UCSD-AML1 (cell line): Measurements from ENCODE around the gene CTSS.
A peak's percentile ranks its signal among the peaks of the same experiment; 100 is the strongest.

Experiments used
- DNase-seq: peaks from one replicate; lab custom pipeline; 2025; ENCODE audit not compliant: unreplicated experiment; lab: John Stamatoyannopoulos, UW

Gene CTSS

DNA sequence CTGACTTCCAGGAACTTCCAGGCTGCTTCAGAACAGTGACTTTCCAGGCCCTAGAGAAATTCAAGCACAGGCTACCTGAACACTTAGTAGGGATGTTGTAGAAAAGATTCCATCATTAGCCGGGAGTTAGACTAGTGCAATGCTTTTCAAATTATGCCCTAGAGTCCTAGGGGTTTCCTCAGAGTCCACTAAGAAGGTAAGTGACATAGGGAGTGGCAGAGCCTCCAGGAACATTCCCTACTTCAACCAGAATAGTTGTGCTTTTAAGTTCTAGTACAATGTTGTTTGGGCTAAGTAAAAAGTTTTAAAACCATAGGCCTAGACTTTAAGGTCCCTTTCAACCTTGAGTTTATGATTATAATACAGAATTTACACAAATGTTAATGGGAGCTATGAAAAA lies 59.5 kb downstream of the CTSS start:
- DNase-seq = no peak

GRCh38 chr1:150703427-150703826 lies 62.2 kb downstream of the CTSS start:
- DNase-seq = no peak

- peak; percentile 91 for DNase-seq
These were observed 68.3 kb downstream of the CTSS start, which contains the start of gene GOLPH3L for GRCh38 chr1:150696995-150697927. TSS of gene GOLPH3L (minus strand) at chr1:150697154. CDS start at chr1:150694838, 2,316 bp downstream.

DNA sequence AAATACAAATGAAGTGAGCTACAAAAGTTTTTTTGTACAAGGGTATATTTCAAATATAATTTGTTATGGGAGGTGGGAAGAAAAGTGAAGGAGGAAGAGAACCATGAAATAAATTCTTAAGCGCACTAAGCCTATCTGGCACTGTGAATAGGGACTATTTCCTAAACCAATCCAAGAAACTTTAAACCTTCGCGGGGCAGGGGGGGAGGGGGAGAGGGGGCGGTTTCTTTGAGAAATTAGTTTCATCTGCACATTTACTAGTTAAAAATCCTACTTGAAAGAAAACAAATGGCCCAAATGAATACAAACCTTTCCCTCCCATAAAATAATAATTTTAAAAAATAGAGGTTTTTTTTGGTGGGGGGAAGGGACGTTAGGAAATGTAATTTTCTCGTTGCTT lies 69.0 kb downstream of the CTSS start:
- no peak for DNase-seq

DNA sequence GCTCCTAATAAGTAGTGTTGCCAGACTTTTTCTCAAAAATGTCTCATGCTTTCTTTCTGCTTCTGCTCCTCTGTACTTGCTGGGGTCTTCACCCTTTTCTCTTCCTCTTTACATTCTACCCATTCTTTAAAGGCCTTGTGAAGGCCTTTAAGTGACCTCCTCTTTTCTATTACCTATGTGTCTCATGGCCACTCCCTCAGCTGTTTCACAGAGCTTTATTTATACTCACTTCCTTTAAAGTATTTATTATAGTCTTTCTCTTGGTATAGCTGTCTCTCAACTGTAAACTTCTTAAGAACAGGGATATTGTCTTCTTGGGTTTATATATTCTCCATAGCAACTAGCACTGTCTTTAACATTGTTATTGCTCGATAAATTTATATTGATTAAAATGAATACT lies 69.4 kb downstream of the CTSS start:
- DNase-seq = no peak

DNA sequence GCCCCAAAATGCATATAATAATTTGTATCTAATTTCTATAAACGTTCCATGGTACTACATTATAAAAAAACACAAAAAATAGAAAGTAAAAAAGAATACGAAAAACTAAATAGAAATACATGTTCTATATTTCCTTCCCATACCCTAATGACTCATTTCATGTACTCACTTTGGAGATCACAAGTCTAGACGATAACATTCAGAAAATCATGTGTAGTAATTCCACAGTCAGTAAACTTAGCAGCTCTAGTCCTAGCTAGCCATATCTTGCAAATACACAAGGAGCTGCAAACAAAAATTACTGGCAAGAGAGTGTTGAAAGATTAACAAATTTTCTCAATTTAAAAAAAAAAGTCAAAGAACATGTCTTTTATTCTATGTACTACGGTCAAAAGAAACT lies 70.0 kb downstream of the CTSS start:
- DNase-seq = no peak

DNA sequence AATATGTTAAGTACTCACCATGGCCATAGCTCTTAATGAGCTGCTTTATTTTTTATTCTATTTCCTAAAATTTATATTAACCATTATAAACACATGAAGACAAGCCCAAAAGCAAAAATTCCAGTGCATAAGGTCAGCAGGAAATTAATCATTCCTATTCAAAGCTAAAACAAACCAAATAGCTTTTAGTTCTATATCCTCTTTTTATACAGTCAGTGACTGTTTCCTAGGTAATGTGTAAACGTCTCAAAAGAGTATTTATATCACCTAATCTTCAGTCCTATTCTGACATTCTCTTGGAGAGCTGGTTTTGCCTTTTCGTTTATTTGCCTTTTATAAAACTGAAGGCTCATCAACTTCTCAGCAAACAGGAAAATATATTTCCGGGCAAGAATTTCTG lies 72.9 kb downstream of the CTSS start:
- no peak for DNase-seq

DNA sequence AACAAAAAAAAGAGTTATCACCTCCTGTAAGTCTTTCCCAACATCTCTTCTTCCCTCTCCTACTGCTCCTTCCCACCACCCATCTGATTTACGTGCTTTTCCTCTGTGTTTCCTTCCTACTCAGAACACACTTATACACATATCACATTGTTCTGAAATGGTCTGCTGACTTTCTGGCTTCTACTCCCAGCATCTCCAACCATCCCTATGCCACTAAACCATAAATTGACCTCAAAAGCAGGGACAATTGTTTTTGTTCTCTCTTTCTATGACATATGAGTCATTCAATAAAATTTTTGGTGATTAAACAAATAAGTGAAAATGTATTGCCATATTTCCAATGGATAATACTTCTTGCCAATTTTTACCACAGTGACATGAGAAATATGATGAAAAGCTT lies 76.8 kb downstream of the CTSS start:
- DNase-seq = no peak

DNA sequence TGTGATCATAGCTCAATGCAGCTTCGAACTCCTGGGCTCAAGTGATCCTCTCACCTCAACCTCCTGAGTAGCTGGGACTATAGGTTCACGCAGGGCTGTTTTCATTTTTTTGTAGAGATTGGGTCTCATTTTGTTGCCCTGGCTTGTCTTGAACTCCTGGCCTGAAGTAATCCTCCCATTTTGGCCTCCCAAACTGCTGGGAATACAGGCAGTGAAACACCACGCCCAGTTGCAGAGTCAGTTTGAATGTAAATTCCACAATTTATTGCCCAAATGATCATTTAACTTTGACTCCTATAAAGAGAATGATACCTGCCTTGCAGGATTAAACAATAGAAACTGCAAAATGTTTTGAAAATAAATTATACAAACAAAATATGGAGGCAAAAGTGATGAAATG lies 79.3 kb downstream of the CTSS start:
- no peak for DNase-seq

DNA sequence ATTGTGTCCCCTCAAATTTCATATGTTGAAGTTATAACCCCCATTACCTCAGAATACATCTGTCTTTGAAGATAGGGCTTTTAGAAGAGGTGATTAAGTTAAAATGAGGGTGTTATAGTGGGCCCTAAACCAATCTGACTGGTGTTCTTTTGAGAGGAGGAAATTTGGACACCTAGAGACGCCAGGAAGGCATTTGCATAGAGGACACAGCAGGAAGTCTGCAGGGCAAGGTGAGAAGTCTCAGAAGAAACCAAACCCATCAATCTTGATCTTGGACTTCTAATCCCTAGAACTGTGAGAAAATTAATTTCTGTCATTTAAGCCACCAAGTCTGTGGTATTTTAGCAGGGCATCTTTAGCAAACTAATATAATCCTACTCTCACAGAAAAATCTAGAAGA lies 81.7 kb downstream of the CTSS start:
- DNase-seq = no peak
